Effector memory CD4-positive, alpha-beta T cell (primary cell): Measurements from ENCODE around the gene SGSH.

Experiments
- DNase-seq, 3 donors: peaks; one replicate each; pipeline ENCODE4 v3.0.0-alpha.2; 2020
- H3K27ac ChIP-seq: 2 replicates; pipeline ENCODE4 v1.7.0; 2013; ENCODE audit warnings: mild to moderate bottlenecking, low read length, moderate library complexity; ENCODE audit not compliant: insufficient read depth, poor library complexity, severe bottlenecking
- H3K27me3 ChIP-seq: replicated peaks from 2 replicates; pipeline ENCODE4 v1.7.0; 2013; ENCODE audit warnings: mild to moderate bottlenecking, low read length; ENCODE audit not compliant: insufficient read depth, control insufficient read depth, poor library complexity, severe bottlenecking
- H3K36me3 ChIP-seq: 2 replicates; pipeline ENCODE4 v1.7.0; 2013; ENCODE audit warnings: mild to moderate bottlenecking, low read length, moderate library complexity; ENCODE audit not compliant: control insufficient read depth, insufficient read depth
- H3K4me1 ChIP-seq: 2 replicates; pipeline ENCODE4 v1.7.0; 2013; ENCODE audit warnings: low read length, mild to moderate bottlenecking; ENCODE audit not compliant: control insufficient read depth, insufficient read depth, poor library complexity, severe bottlenecking
- H3K4me3 ChIP-seq: 2 replicates; pipeline ENCODE4 v1.7.0; 2013; ENCODE audit warnings: low read length, low read depth, mild to moderate bottlenecking; ENCODE audit not compliant: insufficient read depth, poor library complexity, severe bottlenecking
- H3K9me3 ChIP-seq: 2 replicates; pipeline ENCODE4 v1.7.0; 2013; ENCODE audit warnings: mild to moderate bottlenecking, low read length, moderate library complexity; ENCODE audit not compliant: control insufficient read depth

Gene SGSH

DNA sequence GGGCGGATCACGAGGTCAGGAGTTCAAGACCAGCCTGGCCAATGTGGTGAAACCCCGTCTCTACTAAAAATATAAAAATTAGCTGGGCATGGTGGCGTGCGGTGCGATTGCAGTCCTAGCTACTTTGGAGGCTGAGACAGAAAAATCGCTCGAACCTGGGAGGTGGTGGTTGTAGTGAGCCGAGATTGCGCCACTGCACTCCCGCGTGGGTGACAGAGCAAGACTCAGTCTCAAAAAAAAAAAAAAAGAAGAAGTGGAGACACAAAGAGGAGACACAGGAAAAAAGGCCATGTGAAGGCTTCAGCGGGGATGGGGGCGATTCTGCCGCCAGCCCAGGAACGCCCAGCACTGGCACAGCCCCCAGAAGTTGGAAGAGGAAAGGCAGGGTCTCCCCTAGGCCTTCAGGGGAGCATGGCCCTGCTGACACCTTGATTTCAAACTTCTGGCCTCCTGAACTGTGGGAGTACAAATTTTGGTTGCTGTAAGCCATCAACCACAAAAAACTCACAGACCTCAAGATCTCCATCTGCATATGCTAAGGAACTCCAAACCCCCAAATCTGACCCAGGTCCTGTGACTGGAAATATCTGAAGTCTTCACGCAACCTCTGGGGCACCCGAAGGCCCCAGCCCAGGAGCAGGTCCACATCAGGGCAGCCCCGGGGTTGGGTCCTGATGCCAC lies 7.0 kb downstream of the SGSH start:
- no peaks in the 10 kb centered on the region for H3K27me3 ChIP-seq
- H3K9me3 ChIP-seq, result no peaks in the 10 kb centered on the region
- no peak for DNase-seq
- no peak overlapping the region for H3K4me3 ChIP-seq
- peaks cover 6% of the 10 kb centered on the region for H3K4me1 ChIP-seq
- no peak overlapping the region for H3K27ac ChIP-seq
- peaks cover 79% of the 10 kb centered on the region for H3K36me3 ChIP-seq

- H3K4me3 ChIP-seq, result no peak overlapping the region
- H3K4me1 ChIP-seq, result no peaks in the 10 kb centered on the region
- H3K36me3 ChIP-seq, result peaks cover 78% of the 10 kb centered on the region
- H3K27ac ChIP-seq, result no peak overlapping the region
- no peak for DNase-seq
- no peaks in the 10 kb centered on the region for H3K27me3 ChIP-seq
- no peaks in the 10 kb centered on the region for H3K9me3 ChIP-seq
Measured at GRCh38 chr17:80212511-80212910, 7.6 kb downstream of the SGSH start.

- Histone ChIP-seq H3K27me3 (no peaks in the 10 kb centered on the region), H3K27ac (no peak overlapping the region), H3K36me3 (peaks cover 75% of the 10 kb centered on the region), H3K4me3 (no peak overlapping the region), H3K4me1 (no peaks in the 10 kb centered on the region), H3K9me3 (no peaks in the 10 kb centered on the region)
- no peak for DNase-seq
Measured at GRCh38 chr17:80212109-80212508, 8.0 kb downstream of the SGSH start.

- Histone ChIP-seq H3K27ac (no peak overlapping the region), H3K4me3 (no peak overlapping the region), H3K27me3 (no peaks in the 10 kb centered on the region), H3K9me3 (no peaks in the 10 kb centered on the region), H3K4me1 (no peaks in the 10 kb centered on the region), H3K36me3 (peaks cover 67% of the 10 kb centered on the region)
- no peak for DNase-seq
Measured at GRCh38 chr17:80210348-80211108, 9.6 kb downstream of the SGSH start.

GRCh38 chr17:80209765-80210164 lies 10.4 kb downstream of the SGSH start:
- Histone ChIP-seq H3K9me3 (no peaks in the 10 kb centered on the region), H3K27ac (no peak overlapping the region), H3K27me3 (no peaks in the 10 kb centered on the region), H3K36me3 (peaks cover 63% of the 10 kb centered on the region), H3K4me3 (no peak overlapping the region), H3K4me1 (no peaks in the 10 kb centered on the region)
- DNase-seq, result no peak

GRCh38 chr17:80208050-80208449 lies 12.1 kb downstream of the SGSH start:
- no peak overlapping the region for H3K27ac ChIP-seq
- no peaks in the 10 kb centered on the region for H3K9me3 ChIP-seq
- no peak overlapping the region for H3K4me3 ChIP-seq

GRCh38 chr17:80205811-80206210 lies 14.3 kb downstream of the SGSH start:
- Histone ChIP-seq H3K4me1 (no peaks in the 10 kb centered on the region), H3K27ac (no peak overlapping the region), H3K4me3 (no peak overlapping the region), H3K9me3 (no peaks in the 10 kb centered on the region), H3K36me3 (peaks cover 23% of the 10 kb centered on the region), H3K27me3 (no peaks in the 10 kb centered on the region)
- DNase-seq, result no peak

More at GRCh38 chr17:80208050-80208449, 12.1 kb downstream of the SGSH start:
- Histone ChIP-seq H3K27me3 (no peaks in the 10 kb centered on the region), H3K4me1 (no peaks in the 10 kb centered on the region), H3K36me3 (peaks cover 46% of the 10 kb centered on the region)
- no peak for DNase-seq

- DNase-seq, result no peak
- Histone ChIP-seq H3K27me3 (no peaks in the 10 kb centered on the region), H3K4me3 (no peak overlapping the region), H3K36me3 (peaks cover 14% of the 10 kb centered on the region), H3K9me3 (no peaks in the 10 kb centered on the region), H3K4me1 (no peaks in the 10 kb centered on the region), H3K27ac (no peak overlapping the region)
Measured at GRCh38 chr17:80204626-80205468, 15.3 kb downstream of the SGSH start.

- Histone ChIP-seq H3K4me3 (no peak overlapping the region), H3K4me1 (no peaks in the 10 kb centered on the region), H3K9me3 (no peaks in the 10 kb centered on the region), H3K27ac (no peak overlapping the region), H3K27me3 (no peaks in the 10 kb centered on the region), H3K36me3 (peaks cover 4% of the 10 kb centered on the region)
- DNase-seq, result no peak
Measured at GRCh38 chr17:80203471-80203963, 16.6 kb downstream of the SGSH start.
